WERI-Rb-1 (cell line): ENCODE results near the gene PRKCZ.

Experiments
- DNase-seq: peaks from one replicate; pipeline ENCODE4 v3.0.0-alpha.2; 2020
- H3K27ac ChIP-seq: fragments of 250-450 bp; sonication (Bioruptor Pico); 2 replicates; pipeline ENCODE4 v1.5.1; 2020; ENCODE audit warnings: mild to moderate bottlenecking, moderate library complexity
- H3K27me3 ChIP-seq: fragments of 250-450 bp; sonication (Bioruptor Pico); 2 replicates; pipeline ENCODE4 v1.5.1; 2021; ENCODE audit warnings: mild to moderate bottlenecking, low read depth, moderate library complexity; ENCODE audit not compliant: insufficient read depth, severe bottlenecking
- H3K36me3 ChIP-seq: fragments of 250-450 bp; sonication (Bioruptor Pico); 2 replicates; pipeline ENCODE4 v1.5.1; 2020; ENCODE audit warnings: mild to moderate bottlenecking, moderate library complexity
- H3K4me3 ChIP-seq: 2 replicates; pipeline ENCODE4 v1.5.1; 2011; ENCODE audit warnings: low read depth, mild to moderate bottlenecking, control low read depth, low read length
- H3K9me3 ChIP-seq: fragments of 250-450 bp; sonication (Bioruptor Pico); 2 replicates; pipeline ENCODE4 v1.5.1; 2021; ENCODE audit warnings: mild to moderate bottlenecking, moderate library complexity; ENCODE audit not compliant: severe bottlenecking
- TF ChIP-seq, protein P1 (sequence below): IDR thresholded peaks from 2 replicates; pipeline ENCODE4 v1.5.1; 2011; ENCODE audit warnings: low read depth, mild to moderate bottlenecking, control low read depth, inconsistent platforms, low read length

Gene PRKCZ

DNA sequence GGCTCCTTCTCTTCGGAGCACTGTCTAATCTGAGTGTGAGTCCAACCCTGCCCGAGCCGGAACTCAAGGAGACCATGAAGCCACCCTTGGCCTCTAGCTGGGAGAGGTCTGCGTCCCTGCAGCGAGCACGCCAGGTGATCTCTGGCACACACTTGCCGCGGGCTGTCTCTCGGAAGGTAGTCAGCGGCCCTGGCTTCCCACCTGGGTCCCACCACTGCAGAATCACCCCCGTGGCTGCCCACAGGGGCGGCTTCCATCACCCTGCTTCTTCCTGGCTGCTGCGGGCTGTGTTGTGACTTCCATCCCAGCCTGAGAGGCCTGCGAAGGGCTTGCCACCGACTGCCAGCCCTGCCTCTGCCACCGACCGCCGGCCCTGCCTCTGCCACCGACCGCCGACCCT, 127.3 kb downstream of the PRKCZ start:
- Histone ChIP-seq H3K9me3 (no peaks in the 10 kb centered on the region), H3K27ac (no peak overlapping the region), H3K27me3 (no peaks in the 10 kb centered on the region), H3K36me3 (peaks cover 6% of the 10 kb centered on the region), H3K4me3 (no peak overlapping the region)
- DNase-seq: no peak
- TF ChIP-seq, protein P1, sequence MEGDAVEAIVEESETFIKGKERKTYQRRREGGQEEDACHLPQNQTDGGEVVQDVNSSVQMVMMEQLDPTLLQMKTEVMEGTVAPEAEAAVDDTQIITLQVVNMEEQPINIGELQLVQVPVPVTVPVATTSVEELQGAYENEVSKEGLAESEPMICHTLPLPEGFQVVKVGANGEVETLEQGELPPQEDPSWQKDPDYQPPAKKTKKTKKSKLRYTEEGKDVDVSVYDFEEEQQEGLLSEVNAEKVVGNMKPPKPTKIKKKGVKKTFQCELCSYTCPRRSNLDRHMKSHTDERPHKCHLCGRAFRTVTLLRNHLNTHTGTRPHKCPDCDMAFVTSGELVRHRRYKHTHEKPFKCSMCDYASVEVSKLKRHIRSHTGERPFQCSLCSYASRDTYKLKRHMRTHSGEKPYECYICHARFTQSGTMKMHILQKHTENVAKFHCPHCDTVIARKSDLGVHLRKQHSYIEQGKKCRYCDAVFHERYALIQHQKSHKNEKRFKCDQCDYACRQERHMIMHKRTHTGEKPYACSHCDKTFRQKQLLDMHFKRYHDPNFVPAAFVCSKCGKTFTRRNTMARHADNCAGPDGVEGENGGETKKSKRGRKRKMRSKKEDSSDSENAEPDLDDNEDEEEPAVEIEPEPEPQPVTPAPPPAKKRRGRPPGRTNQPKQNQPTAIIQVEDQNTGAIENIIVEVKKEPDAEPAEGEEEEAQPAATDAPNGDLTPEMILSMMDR: no peak

DNA sequence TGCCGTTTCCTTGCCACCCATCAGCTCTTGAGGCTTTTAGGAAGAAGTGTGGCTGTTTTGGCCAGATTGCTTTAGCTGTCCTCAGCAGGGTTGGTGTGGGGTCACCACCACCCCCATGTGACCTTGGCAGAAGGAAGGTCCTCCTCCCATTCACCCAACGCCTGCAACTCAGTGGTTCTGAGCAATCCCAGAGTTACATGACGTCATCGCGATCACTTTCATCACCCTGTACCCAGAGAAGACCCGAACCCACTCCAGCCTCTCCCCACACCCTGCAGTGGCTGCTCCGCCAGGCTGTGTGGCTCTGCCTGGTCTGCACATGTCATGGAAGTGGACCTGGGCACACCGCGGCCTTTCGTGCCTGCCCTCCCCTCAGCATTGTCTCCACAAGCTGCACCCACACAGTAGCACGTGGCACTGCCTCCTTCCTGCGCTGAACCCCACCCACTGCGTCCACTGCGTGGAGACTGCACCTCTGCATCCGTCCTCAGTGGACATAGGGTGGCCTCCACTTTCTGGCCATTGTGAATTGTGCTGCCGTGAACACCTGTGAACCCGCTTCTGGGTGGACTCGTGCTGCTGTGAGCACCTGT, 127.8 kb downstream of the PRKCZ start:
- Histone ChIP-seq H3K4me3 (no peak overlapping the region), H3K27ac (no peak overlapping the region), H3K9me3 (no peaks in the 10 kb centered on the region), H3K36me3 (peaks cover 6% of the 10 kb centered on the region), H3K27me3 (no peaks in the 10 kb centered on the region)
- no peak for DNase-seq
- TF ChIP-seq, protein P1: no peak

DNA sequence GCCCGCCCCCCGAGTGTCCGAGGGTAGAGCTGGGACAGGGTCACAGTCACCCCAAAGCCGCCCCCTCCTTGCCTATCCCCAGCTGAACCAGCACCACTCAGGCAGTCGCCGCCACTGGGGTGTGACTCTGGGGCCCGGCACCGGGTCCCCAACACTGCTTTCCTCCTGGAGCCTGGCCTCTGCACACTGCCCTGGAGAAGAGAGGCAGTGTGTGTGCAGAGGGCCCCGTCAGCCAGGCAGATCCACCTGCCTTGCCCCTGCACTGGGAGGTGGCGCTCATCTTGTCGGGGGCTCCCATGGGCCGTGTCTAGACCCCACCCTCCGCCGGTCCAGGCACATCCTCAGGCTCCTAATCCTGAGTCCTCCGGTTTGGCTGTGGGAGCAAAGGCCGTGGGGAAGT, 128.7 kb downstream of the PRKCZ start:
- Histone ChIP-seq H3K36me3 (peaks cover 6% of the 10 kb centered on the region), H3K27ac (no peak overlapping the region), H3K4me3 (no peak overlapping the region), H3K9me3 (no peaks in the 10 kb centered on the region), H3K27me3 (no peaks in the 10 kb centered on the region)
- TF ChIP-seq, protein P1: no peak
- DNase-seq: no peak

DNA sequence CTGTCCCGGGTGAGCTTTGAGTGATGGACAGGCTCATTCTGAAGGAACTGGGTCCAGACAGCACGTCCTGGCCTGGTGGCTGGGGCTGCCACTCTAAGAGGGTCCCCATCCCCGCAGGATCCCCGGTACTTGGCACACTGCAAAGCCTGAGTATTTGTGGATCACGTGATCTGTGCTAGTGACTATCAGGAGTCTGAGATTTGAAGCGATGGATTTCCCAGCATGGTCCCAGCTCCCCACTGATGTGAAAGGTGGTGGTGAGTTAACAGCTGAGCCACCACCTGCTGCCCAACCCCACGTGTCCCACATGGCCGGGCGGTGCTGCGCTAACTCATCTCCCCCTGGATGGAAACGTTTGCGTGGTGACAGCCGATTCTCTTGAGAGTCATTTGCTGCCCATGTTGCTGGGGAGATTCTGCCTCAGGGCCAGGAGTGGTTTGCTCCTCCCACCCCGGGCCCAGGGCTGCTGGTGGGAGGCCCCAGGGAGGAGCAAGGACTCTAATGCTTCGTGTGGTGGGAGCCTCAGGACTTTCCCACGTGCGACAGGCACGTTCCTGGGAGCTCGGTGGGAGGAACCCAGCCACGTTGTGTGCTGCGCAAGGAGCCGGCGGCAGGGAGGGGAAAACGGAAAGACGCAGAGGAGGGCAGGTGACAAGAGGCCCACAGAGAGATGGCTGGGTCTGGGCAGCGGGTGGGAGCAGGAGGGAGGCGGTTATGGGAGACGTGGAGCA, 129.2 kb downstream of the PRKCZ start:
- Histone ChIP-seq H3K9me3 (no peaks in the 10 kb centered on the region), H3K36me3 (peaks cover 6% of the 10 kb centered on the region), H3K27me3 (no peaks in the 10 kb centered on the region), H3K4me3 (no peak overlapping the region), H3K27ac (no peak overlapping the region)
- TF ChIP-seq, protein P1: no peak
- peak; percentile 62 for DNase-seq

DNA sequence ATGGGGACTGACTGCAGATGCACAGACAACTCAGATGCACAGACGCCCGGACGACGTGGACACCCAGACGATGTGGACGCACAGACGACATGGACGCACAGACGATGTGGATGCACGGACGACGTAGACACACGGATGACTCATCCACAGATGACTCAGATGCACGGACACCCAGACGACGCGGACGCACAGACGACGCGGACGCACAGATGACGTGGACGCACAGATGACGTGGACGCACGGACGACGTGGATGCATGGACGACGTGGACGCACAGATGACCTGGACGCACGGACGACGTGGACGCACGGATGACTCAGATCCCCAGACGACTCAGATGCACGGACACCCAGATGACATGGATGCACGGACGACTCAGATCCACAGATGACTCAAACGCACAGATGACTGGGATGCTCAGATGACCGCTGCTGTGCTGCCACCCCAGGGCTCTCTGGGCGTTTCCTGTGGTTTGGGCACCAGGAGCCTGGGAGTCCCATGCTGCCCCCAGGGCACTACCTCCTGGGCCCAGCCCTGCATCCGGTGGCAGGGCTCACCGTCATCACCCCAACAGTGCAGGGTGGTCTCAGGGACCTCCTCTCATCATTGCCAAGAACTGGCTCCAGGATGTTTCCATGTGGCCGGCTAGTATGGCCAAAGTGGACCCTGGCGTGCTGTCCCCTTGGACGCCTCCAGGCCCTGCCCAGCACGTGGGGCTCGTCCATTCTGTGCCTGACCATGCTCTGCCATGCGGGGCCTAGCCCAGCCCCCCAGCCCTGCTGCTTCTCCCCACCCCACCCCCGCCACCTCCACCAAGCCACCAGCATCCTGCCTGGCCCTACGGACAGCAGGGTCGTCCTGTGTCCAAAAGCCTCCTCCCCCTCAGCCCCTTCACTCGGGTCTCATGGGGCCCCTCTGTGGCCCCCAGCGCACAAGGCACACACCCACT, 130.4 kb downstream of the PRKCZ start:
- TF ChIP-seq, protein P1: no peak

More for the DNA sequence above, 130.4 kb downstream of the PRKCZ start:
- Histone ChIP-seq H3K36me3 (peaks cover 11% of the 10 kb centered on the region; the same call in 1 of the 2 replicates), H3K4me3 (no peak overlapping the region), H3K27me3 (no peaks in the 10 kb centered on the region), H3K9me3 (no peaks in the 10 kb centered on the region), H3K27ac (no peak overlapping the region)
- no peak for DNase-seq
